HG02852 (cell line): ENCODE data around the gene SLC38A10.

Experiments
- ATAC-seq: cut with Tn5 transposase; IDR thresholded peaks from one replicate; pipeline ENCODE4 v1.9.1; 2021; ENCODE audit warnings: mild to moderate bottlenecking, moderate library complexity; ENCODE audit not compliant: unreplicated experiment

SLC38A10 gene

DNA sequence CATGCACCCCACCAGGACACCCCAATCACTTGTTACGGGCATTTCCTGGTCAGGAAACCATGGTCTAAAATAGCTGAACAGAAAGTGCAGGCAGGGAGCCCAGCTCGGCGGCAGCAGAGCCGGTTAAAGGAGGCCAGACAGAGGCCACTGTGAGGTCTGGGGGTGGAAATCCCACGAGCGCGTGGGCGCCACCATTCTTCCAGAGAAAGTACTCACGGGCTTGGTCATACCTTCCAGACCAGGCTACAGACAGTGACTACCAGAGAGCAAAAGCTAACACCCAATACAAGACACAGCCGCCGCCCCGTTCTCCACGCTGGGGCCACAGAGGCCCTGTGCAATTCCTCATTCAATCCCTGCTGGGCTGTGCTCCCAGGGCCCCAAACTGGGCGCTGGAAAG lies 84.2 kb downstream of the SLC38A10 start:
- no peak for ATAC-seq

DNA sequence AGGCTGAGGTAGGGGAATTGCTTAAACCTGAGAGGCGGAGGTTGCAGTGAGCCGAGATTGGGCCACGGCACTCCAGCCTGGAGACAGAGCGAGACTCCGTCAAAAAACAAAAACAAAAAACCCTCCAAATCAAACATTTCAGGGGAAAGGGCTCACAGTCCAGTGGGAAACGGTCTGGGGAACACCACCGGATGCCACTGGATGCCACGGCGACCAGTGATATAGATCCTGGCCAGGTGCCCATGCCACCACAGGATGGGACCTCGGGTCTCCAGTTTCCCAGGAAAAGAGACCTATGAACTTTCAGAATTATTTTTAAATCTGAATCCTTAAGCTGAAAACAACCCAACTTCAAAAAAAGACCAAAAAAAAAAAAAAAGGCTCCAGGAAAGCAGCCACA lies 84.6 kb downstream of the SLC38A10 start:
- ATAC-seq: no peak

DNA sequence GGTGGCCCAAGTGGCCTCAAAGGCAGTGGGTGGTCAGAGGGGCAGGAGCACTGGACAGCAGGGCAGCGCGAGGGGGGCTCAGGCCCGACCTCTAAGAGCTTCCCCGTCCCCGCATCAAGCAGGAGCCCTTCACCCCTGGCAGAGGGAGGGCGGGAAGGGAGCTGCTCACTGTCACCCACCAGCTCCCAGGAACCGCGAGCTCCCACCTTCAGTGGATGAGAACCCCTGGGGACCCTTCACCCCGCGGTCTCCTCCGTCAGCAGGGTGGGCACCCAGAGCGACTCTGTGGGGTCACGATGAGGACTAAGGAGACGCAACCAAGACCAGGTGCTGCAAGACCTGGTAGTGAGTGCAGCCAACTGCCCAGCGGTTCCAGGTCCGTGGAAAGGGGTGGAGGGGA lies 86.0 kb downstream of the SLC38A10 start:
- no peak for ATAC-seq

DNA sequence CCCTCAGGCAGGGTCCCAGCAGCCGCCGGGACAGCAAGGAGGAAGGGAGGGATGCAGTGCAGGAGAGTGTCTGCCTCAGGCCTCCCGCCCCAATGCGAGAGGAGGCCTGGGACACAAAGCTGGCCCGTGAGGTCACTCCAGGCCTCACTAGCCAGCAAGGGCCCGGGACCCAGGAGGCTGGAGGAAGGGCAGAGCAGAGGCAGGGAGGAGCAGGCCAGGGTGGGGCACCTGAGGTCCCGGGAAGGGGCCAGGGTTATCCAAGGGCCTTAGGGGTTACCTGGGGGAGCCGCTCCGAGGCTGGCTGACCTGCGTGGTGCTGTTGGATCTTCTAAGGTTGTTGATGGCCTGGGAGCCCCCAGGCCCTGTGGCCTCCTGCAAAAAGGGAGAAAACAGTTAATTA lies 86.5 kb downstream of the SLC38A10 start:
- no peak for ATAC-seq

DNA sequence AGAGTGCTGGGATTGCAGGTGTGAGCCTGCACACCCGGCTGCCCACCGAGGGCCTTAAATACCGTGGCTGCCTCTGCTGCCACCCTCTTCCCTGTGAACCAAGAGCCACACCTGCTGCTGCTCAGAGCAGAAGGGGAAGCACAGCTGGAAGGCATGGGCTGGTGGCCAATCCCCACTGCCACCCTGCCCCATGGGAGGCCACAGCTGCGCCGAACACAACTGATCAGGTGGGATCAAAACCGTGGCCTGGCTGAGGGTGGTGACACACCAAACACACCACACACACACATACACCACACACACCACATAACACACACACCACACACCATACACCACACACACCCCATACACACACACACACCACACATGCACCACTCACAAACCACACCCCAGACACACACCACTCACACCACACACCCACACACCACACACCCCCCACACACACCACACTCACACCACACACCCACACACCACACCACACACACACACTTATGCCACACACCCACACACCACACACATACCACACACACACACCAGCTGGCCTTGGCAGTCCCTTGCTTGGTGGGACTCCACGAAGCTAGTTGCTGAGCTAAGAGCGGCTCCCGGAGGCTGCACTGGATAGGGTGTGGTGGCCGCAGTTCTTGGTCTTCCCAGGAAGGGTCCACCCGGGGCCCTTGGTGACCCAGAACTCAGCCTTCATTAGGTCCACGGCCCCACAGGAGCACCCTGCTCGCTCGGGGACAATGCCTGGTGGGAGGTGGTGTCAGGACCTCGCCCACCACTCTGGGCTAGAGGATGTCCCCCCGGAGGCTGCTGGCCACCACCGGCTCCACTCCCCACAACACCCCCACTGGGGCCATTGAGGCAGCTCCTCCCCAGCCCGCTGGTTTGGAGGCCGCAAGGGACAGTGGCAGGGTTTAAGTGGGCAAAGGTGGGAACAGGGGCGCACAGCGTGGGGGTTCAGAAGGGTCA lies 87.2 kb downstream of the SLC38A10 start:
- ATAC-seq: no peak

DNA sequence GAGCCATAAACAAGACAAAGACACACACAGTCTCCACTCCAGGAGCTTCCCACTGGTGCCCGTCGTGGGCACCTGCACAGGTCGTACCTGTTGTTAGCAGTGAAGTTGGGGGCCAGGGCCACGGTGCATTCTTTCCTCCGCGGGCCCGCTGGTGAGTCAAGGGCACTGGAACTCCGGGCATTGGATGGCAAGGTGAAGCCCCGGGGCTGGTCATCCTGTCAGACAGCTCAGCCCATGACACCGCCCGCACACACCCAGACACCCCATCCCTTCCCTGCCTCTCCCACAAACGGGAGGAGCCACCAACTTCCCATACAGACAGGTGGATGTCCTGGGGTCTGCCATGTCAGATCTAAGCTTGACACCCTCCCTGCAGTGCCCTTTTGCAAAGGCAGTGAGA lies 88.5 kb downstream of the SLC38A10 start:
- ATAC-seq: no peak

DNA sequence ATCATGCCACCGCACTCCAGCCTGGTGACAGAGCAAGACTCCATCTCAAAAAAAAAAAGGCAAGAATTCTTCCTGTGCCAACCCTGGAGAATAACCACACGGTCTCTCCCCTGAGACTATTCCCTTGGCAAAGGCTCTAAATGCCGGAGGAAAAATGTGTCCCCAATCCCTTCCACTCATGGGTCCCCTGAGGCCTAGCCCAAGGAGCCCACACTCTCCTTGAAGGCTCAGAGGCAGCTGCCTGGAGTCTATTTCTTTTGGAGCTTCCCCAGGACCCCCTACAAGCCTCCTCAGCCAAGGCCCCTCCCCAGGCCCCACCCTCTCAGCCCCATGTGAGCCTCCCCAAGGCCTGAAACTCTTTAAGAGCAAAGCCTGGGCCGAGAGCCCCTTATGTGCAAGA lies 88.9 kb downstream of the SLC38A10 start:
- ATAC-seq: no peak

DNA sequence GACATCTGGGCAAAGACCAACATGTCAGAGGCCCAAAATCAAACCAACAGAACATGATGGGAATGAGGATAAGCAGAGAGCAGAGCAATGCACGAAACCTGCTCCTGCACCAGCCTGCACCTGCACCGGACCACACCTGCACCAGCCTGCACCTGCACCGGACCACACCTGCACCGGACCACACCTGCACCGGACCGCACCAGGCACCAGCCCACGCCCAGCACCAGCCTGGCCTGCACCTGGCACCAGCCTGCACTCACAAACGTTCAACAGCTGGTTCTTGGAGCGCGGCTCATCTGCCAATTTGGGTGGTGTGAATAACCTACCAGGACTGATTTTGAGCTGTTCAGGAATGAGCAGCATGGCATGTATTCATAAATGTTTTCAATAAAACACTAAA lies 90.5 kb downstream of the SLC38A10 start:
- no peak for ATAC-seq

DNA sequence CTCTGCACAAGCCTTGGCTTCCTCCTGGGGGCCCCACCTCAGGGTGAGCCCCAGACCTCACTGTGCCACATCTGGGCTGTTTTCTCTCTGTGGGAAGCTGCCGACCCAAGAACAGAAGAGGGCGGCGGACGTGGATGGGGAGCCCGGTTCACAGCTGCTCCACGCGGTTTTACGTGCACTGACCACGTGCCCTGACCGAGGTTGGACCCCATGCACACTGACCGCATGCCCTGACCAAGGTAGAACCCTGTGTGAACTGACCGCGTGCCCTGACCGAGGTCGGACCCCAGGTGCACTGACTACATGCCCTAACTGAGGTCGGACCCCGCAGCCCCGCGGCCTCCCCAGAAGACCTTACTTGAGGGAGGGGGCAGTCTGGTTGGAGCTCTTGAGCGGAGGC lies 92.0 kb downstream of the SLC38A10 start:
- ATAC-seq: no peak

DNA sequence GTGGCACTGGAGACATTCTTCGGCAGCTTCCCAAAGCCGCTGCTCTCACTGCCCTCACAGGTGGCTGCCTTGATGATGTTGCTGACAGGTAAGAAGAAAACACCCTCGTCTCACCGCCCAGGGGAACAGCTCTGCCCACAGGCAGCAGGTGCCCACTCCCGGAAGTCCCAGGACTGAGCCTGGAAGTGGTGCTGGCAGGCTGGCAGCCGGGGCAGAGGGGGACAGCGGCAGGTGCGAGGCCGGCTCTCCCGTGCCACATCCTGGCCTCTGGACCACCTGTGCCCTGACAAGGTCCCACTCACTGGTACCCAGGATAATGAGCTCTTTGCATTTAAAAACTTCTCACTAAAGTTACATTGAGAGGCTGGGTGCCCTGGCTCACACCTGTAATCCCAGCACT lies 92.8 kb downstream of the SLC38A10 start:
- ATAC-seq: no peak

DNA sequence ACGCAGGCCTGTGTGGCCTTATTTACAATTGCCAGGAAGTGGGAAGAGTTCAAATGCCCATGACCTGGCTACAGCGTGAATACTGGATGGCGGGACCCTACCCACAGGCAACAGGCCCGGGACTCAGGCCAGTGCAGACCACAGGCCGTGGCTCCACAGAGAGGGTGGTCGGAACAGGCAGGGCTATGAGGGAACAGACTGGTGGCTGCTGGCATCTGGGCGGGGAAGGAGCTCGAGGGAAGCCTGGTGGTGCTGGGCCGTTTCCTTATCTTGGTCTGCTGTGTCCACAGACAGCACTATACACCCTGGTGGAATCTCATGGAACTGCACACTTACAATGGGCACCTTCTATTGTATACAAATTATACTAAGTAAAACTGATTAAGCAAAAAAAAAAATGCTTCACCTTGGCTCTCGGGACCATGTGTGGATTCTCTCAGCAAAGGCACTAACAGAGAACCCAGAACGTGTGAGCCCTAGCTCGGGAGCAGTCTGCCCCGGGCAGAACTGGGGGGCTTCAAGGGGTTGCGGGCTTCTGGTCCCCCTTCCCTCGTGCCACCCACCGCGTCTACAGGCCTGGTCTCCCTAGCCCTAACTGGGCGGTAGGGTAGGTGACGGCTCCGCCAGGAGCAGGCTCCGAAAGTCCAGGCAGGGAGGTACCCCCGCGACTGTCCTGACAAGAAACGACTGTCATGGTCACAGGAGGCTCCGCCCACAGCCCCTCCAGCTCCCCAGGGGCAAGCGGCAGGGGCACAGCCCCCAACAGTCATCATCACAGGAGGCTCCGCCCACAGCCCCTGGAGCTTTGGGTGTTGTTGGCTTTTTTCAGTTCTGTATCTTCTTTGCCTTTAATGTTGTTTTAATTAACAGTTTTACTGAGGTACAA lies 94.2 kb downstream of the SLC38A10 start:
- no peak for ATAC-seq

DNA sequence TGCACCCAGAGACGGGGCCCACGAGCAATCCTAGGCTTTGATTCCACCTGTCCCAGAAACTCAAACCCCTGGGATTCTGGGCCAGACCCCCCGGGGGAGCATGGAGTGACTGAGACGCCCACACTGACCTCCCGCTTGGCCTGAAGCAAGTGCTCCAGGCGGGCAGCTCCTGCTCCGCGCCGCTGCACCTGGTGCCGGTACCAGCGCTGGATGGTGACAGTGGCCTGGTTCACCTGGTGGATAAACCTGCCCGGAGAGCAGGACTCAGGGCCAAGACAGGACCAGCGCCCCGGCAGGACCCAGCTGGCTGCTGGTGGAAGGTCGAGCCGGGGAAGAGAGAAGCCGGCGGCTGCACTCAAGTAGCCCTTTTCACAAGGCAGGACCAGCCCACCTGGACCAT lies 94.9 kb downstream of the SLC38A10 start:
- no peak for ATAC-seq

DNA sequence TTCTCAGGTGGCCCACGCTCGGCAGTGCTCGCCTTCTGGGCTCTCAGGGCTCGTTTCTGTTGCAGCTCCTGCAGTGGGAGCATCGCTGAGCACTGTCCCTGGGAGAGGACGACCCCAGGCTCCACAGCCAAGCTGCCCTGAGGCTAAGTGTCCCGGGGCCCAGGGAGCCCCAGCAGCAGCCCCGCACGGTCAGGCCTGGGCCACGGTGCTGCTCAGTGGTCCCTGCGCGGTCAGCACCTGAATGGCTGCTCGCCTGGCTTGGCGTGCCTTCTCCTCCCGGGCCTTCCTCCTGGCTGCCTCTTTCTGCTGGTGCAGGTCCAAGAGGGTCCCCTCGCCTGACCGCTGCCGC lies 95.7 kb downstream of the SLC38A10 start:
- ATAC-seq: no peak

DNA sequence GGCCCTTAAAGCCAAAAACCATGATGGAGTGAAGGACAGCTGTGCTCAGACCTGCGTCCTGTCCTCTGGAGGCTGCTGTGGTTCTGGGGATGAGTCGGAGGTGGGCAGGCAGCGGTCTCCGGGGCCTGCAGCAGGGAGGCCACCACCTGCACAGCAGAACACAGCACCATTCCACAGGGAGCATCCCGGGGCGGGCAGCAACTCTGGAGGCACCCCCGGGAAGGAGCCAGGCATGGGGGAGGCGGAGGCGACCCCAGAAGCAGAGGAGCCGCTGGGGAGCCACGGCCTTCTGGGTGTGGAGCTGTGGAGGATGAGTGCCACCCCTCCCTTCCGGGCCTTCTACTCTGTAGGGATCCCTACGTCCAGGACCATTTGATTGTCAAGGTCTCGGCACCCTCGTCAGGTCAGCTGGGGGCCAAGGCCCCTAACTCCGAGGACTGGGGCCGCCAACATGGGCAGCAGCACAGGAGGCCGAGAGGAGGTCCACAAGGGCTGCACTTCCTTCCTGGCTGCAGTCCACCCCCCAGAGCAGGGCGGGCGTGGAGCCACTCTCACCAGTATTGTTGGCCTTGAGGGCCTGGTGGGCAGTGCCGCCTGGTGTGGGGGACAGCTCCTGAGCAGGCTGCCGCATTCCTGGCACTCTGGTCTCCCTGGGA lies 96.2 kb downstream of the SLC38A10 start:
- ATAC-seq: no peak

DNA sequence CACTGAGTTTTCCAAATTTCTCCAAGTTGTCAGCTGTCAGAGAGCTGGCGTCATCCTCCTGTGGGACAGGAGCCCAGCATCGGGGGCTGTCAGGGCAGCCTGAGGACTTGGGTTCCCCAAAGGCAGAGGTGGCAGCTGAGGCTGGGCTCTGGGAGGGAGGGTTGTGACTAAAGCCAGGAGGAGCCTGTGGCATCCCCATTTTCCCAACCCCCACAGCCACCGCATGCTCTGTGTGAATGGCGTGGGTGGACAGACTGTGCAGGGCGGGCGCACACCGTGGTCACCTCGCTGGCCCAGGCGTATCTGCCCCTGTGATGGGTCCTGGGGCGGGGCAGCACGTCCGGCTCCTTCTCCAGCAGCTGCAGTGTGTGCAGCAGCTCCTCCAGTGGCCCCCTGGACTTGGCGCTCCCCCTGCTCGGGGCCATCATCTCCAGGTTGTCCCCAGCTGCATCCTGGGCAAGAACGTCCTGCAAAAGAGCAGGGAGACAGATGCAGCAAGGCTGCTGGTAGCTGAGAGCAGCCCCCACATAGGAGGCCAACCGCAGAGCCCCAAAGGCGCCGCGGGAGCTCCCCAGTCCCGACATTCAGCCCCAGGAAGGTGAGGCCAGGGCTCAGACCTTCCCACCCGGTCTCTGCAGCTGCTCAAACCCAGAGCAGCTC lies 97.1 kb downstream of the SLC38A10 start:
- ATAC-seq: no peak

DNA sequence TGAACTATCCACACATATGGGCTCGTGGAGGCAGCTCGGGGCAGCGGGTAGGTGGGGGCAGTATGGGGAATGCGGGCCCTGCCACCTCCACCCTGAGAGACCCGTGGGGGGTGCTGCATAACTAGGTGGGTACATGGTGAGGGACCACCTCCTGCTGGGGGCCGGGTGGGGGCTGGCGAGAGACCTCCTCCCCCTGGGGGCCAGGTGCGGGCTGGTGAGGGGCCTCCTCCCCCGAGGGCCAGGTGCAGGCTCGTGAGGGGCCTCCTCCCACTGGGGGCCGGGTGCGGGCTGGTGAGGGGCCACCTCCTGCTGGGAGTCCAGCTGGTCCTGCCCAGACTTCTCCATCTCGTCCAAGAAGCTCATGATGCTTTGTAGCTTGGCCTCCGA lies 97.7 kb downstream of the SLC38A10 start:
- ATAC-seq: no peak

DNA sequence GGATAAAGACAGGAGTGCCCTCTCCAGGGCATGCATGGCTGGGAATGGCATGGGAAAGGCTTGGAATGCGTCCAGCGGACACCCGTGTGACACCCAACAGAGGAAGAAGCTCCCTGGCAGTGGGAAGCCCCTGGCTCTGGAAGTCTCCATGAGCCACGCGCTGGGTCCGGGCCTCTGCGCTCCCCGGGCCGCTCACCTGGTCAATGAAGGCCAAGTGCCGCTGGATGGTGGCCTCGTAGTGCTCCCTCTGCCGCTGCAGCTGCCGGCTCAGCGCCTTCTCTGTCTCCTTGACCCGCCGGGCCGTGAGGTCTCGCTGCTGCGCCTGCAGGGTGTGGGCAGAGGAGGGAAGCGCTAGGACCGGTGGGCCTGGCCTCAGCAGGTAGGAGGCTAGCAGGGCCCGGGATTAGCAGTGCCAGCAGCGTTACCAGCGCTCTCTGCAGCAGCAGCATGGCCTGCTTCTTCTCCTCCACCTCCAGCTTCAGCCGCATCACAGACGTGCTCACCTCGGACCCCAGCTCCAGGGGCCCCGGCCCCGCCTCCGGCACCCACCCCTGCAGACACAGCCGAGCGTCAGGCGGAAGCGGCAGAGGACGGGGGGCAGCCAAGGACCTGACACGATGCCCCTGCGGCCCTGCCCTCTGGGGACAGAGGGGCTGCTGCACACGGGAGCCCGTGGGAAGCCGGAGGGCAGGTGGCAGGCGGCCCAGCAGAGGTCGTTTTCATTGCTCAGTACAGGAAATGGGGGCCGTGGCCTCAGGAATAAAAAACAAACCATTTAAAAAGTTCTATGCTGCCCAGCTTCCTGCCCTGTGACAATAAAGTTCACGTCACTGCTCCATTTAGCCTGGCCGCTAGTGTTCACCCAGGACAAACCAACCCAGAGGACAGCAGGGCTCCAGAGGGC lies 98.3 kb downstream of the SLC38A10 start:
- ATAC-seq: no peak

DNA sequence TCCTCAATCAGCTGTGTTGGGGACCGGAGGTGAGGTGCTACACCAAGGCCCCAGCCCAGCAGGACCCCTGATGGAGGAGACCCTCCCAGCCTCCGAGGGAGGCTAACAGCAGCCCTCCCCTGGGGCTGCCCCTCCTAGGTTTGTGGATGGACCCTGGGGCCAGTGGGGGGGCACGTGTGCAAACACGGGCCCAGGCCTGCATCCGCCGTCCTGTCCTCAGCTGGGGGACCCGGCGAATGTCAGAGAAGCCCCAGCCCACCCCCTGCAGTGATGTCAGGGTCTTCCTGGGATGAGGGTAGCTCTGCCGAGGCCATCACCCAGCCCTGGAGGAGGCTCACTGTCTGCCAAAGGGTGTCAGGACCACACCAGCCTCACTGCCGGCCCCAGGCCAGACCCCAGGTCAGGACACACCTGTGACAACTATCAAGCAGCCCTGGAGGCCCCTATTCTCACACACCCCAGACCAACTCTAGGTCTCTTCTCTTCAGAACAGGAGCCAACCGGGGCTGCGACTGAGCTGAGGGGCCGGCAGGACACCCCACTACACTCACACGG lies 99.1 kb downstream of the SLC38A10 start:
- ATAC-seq: no peak
